ENCODE data around the gene FRA10AC1. TPM values are rescaled to one million over a fixed set of nuclear protein-coding genes. Genes with fewer than 3 reads are reported as not detected.

Gene FRA10AC1
- total and polyA plus RNA-seq, 3 experiments from 2014 or later = 7.8 to 12.7 (median 9.8) TPM

- H3K4me1 Mint-ChIP-seq = peaks cover 3 to 12% (median 7%) of the 10 kb centered on the region in 3 donors
- CTCF ChIA-PET = no interaction called here
- no peaks in the 10 kb centered on the region for H3K9me3 Mint-ChIP-seq
- H3K27ac Mint-ChIP-seq = peak overlapping the region in 2 of 8 donors; percentile 21 to 67
- H3K4me1 ChIP-seq (ENCODE audit: insufficient read depth, low read length) = no peaks in the 10 kb centered on the region
- no peak overlapping the region for H3K27ac ChIP-seq (ENCODE audit: low read depth, low read length)
- H3K36me3 Mint-ChIP-seq = peaks cover 6 to 70% (median 23%) of the 10 kb centered on the region in 3 donors
- no peak overlapping the region for H3K4me3 Mint-ChIP-seq
- peaks cover 16% of the 10 kb centered on the region for H3K36me3 ChIP-seq (ENCODE audit: insufficient read depth, low read length)
- no peaks in the 10 kb centered on the region for H3K27me3 Mint-ChIP-seq
- POLR2A ChIA-PET = no interaction called here
- no peak overlapping the region for H3K4me3 ChIP-seq (ENCODE audit: low read length)
- no peak for DNase-seq
- no peaks in the 10 kb centered on the region for H3K9me3 ChIP-seq (ENCODE audit: low read length)
- no peaks in the 10 kb centered on the region for H3K27me3 ChIP-seq (ENCODE audit: insufficient read depth, low read length, poor library complexity, severe bottlenecking)
Measured at GRCh38 chr10:93672890-93673289, 29.5 kb downstream of the FRA10AC1 start.

- H3K27ac ChIP-seq (ENCODE audit: low read depth, low read length) = no peak overlapping the region
- H3K36me3 Mint-ChIP-seq = peaks cover 8 to 77% (median 26%) of the 10 kb centered on the region in 3 donors
- ChIA-PET CTCF (no interaction called here), POLR2A (no interaction called here)
- peaks cover 3 to 12% (median 7%) of the 10 kb centered on the region in 3 donors for H3K4me1 Mint-ChIP-seq
- H3K27me3 Mint-ChIP-seq = no peaks in the 10 kb centered on the region
- H3K4me3 ChIP-seq (ENCODE audit: low read length) = no peak overlapping the region
- H3K27me3 ChIP-seq (ENCODE audit: insufficient read depth, low read length, poor library complexity, severe bottlenecking) = no peaks in the 10 kb centered on the region
- no peak for DNase-seq
- peaks cover 16% of the 10 kb centered on the region for H3K36me3 ChIP-seq (ENCODE audit: insufficient read depth, low read length)
- H3K4me1 ChIP-seq (ENCODE audit: insufficient read depth, low read length) = no peaks in the 10 kb centered on the region
- no peaks in the 10 kb centered on the region for H3K9me3 ChIP-seq (ENCODE audit: low read length)
- H3K9me3 Mint-ChIP-seq = no peaks in the 10 kb centered on the region
- H3K4me3 Mint-ChIP-seq = no peak overlapping the region
- H3K27ac Mint-ChIP-seq = peak overlapping the region in 4 of 8 donors; percentile 6 to 81 (median 17)
Measured at GRCh38 chr10:93672022-93672678, 30.2 kb downstream of the FRA10AC1 start.

GRCh38 chr10:93671042-93671441 is 31.4 kb downstream of the FRA10AC1 start:
- POLR2A ChIA-PET = no interaction called here
- Mint-ChIP-seq H3K4me1 (peaks cover 3 to 12% (median 7%) of the 10 kb centered on the region in 3 donors), H3K4me3 (no peak overlapping the region), H3K9me3 (no peaks in the 10 kb centered on the region), H3K36me3 (peaks cover 8 to 80% (median 29%) of the 10 kb centered on the region in 3 donors), H3K27ac (peak overlapping the region in 1 of 8 donors; percentile 22), H3K27me3 (no peaks in the 10 kb centered on the region)
- Histone ChIP-seq H3K27me3 (ENCODE audit: insufficient read depth, low read length, poor library complexity, severe bottlenecking) (no peaks in the 10 kb centered on the region), H3K4me3 (ENCODE audit: low read length) (no peak overlapping the region), H3K4me1 (ENCODE audit: insufficient read depth, low read length) (no peaks in the 10 kb centered on the region), H3K27ac (ENCODE audit: low read depth, low read length) (no peak overlapping the region), H3K9me3 (ENCODE audit: low read length) (no peaks in the 10 kb centered on the region), H3K36me3 (ENCODE audit: insufficient read depth, low read length) (peaks cover 18% of the 10 kb centered on the region)
- DNase-seq = no peak
- CTCF ChIA-PET = no interaction called here

- DNase-seq = no peak
- H3K4me3 Mint-ChIP-seq = no peak overlapping the region
- Histone ChIP-seq H3K4me1 (ENCODE audit: insufficient read depth, low read length) (no peaks in the 10 kb centered on the region), H3K9me3 (ENCODE audit: low read length) (no peaks in the 10 kb centered on the region), H3K27me3 (ENCODE audit: insufficient read depth, low read length, poor library complexity, severe bottlenecking) (no peaks in the 10 kb centered on the region), H3K4me3 (ENCODE audit: low read length) (no peak overlapping the region), H3K27ac (ENCODE audit: low read depth, low read length) (no peak overlapping the region), H3K36me3 (ENCODE audit: insufficient read depth, low read length) (peaks cover 19% of the 10 kb centered on the region)
- POLR2A ChIA-PET = no interaction called here
- H3K27me3 Mint-ChIP-seq = no peaks in the 10 kb centered on the region
- H3K4me1 Mint-ChIP-seq = peaks cover 3 to 12% (median 7%) of the 10 kb centered on the region in 3 donors
- no peak overlapping the region for H3K27ac Mint-ChIP-seq
- no peaks in the 10 kb centered on the region for H3K9me3 Mint-ChIP-seq
- H3K36me3 Mint-ChIP-seq = peaks cover 8 to 76% (median 30%) of the 10 kb centered on the region in 3 donors
- CTCF ChIA-PET = no interaction called here
Measured at GRCh38 chr10:93670372-93670771, 32.0 kb downstream of the FRA10AC1 start.

- Mint-ChIP-seq H3K27me3 (no peaks in the 10 kb centered on the region), H3K36me3 (peaks cover 8 to 71% (median 27%) of the 10 kb centered on the region in 3 donors), H3K4me3 (no peak overlapping the region), H3K9me3 (no peaks in the 10 kb centered on the region), H3K4me1 (peaks cover 3 to 12% (median 7%) of the 10 kb centered on the region in 3 donors), H3K27ac (no peak overlapping the region)
- Histone ChIP-seq H3K4me1 (ENCODE audit: insufficient read depth, low read length) (no peaks in the 10 kb centered on the region), H3K9me3 (ENCODE audit: low read length) (no peaks in the 10 kb centered on the region), H3K36me3 (ENCODE audit: insufficient read depth, low read length) (peaks cover 15% of the 10 kb centered on the region), H3K27ac (ENCODE audit: low read depth, low read length) (no peak overlapping the region), H3K27me3 (ENCODE audit: insufficient read depth, low read length, poor library complexity, severe bottlenecking) (no peaks in the 10 kb centered on the region), H3K4me3 (ENCODE audit: low read length) (no peak overlapping the region)
- ChIA-PET POLR2A (no interaction called here), CTCF (no interaction called here)
- no peak for DNase-seq
Measured at GRCh38 chr10:93667795-93668194, 34.6 kb downstream of the FRA10AC1 start.

- Histone ChIP-seq H3K27ac (ENCODE audit: low read depth, low read length) (no peak overlapping the region), H3K9me3 (ENCODE audit: low read length) (no peaks in the 10 kb centered on the region), H3K4me1 (ENCODE audit: insufficient read depth, low read length) (no peaks in the 10 kb centered on the region), H3K36me3 (ENCODE audit: insufficient read depth, low read length) (peaks cover 15% of the 10 kb centered on the region), H3K4me3 (ENCODE audit: low read length) (no peak overlapping the region), H3K27me3 (ENCODE audit: insufficient read depth, low read length, poor library complexity, severe bottlenecking) (no peaks in the 10 kb centered on the region)
- Mint-ChIP-seq H3K4me3 (no peak overlapping the region), H3K9me3 (no peaks in the 10 kb centered on the region), H3K36me3 (peaks cover 8 to 66% (median 27%) of the 10 kb centered on the region in 3 donors), H3K27me3 (no peaks in the 10 kb centered on the region), H3K27ac (no peak overlapping the region), H3K4me1 (no peaks in the 10 kb centered on the region)
- no peak for DNase-seq
- ChIA-PET POLR2A (no interaction called here), CTCF (no interaction called here)
Measured at GRCh38 chr10:93666030-93666429, 36.4 kb downstream of the FRA10AC1 start.

- H3K27ac Mint-ChIP-seq = peak overlapping the region in 3 of 8 donors; percentile 23 to 52 (median 31)
- Histone ChIP-seq H3K27ac (ENCODE audit: low read depth, low read length) (no peak overlapping the region), H3K27me3 (ENCODE audit: insufficient read depth, low read length, poor library complexity, severe bottlenecking) (no peaks in the 10 kb centered on the region), H3K9me3 (ENCODE audit: low read length) (no peaks in the 10 kb centered on the region), H3K4me3 (ENCODE audit: low read length) (no peak overlapping the region), H3K36me3 (ENCODE audit: insufficient read depth, low read length) (no peaks in the 10 kb centered on the region), H3K4me1 (ENCODE audit: insufficient read depth, low read length) (no peaks in the 10 kb centered on the region)
- H3K36me3 Mint-ChIP-seq = peaks cover 0 to 23% (median 16%) of the 10 kb centered on the region in 3 donors
- H3K9me3 Mint-ChIP-seq = no peaks in the 10 kb centered on the region
- CTCF ChIA-PET = no interaction called here
- peaks cover 0 to 2% of the 10 kb centered on the region in 2 donors for H3K27me3 Mint-ChIP-seq
- H3K4me3 Mint-ChIP-seq = no peak overlapping the region
- no peak for DNase-seq
- no peaks in the 10 kb centered on the region for H3K4me1 Mint-ChIP-seq
- POLR2A ChIA-PET = no interaction called here
Measured at GRCh38 chr10:93657757-93658156, 44.6 kb downstream of the FRA10AC1 start.

- Histone ChIP-seq H3K27ac (ENCODE audit: low read depth, low read length) (no peak overlapping the region), H3K27me3 (ENCODE audit: insufficient read depth, low read length, poor library complexity, severe bottlenecking) (no peaks in the 10 kb centered on the region), H3K4me1 (ENCODE audit: insufficient read depth, low read length) (no peaks in the 10 kb centered on the region), H3K4me3 (ENCODE audit: low read length) (no peak overlapping the region), H3K36me3 (ENCODE audit: insufficient read depth, low read length) (no peaks in the 10 kb centered on the region), H3K9me3 (ENCODE audit: low read length) (no peaks in the 10 kb centered on the region)
- Mint-ChIP-seq H3K27me3 (peaks cover 0 to 2% of the 10 kb centered on the region in 2 donors), H3K9me3 (no peaks in the 10 kb centered on the region), H3K4me1 (no peaks in the 10 kb centered on the region), H3K36me3 (peaks cover 0 to 18% (median 12%) of the 10 kb centered on the region in 3 donors), H3K4me3 (no peak overlapping the region), H3K27ac (no peak overlapping the region)
- POLR2A ChIA-PET = no interaction called here
- no peak for DNase-seq
- CTCF ChIA-PET = no interaction called here
Measured at GRCh38 chr10:93656155-93656554, 46.2 kb downstream of the FRA10AC1 start.

Data from CD8-positive, alpha-beta memory T cell (primary cell).